H9 (cell line): Measurements from ENCODE around the gene CAMK2N2. TPM values are rescaled to one million over a fixed set of nuclear protein-coding genes. Genes with fewer than 3 reads are reported as not detected.
A peak's percentile ranks its signal among the peaks of the same experiment; 100 is the strongest.

Experiments used
- DNase-seq: peaks from one replicate; pipeline ENCODE4 v3.0.0-alpha.2; 2017
- H2AFZ ChIP-seq: one replicate; pipeline ENCODE4 v1.6.1; 2013; ENCODE audit warnings: mild to moderate bottlenecking, low read length, control low read depth, moderate library complexity
- H2AK5ac ChIP-seq: 2 replicates; pipeline ENCODE4 v1.6.1; 2013; ENCODE audit warnings: low read length, control low read depth, mixed read lengths; ENCODE audit not compliant: insufficient read length
- H2BK120ac ChIP-seq: one replicate; pipeline ENCODE4 v1.6.1; 2013; ENCODE audit warnings: low read depth, mild to moderate bottlenecking, low read length, control low read depth, inconsistent platforms; ENCODE audit not compliant: poor library complexity, severe bottlenecking
- H2BK12ac ChIP-seq: 2 replicates; pipeline ENCODE4 v1.6.1; 2013; ENCODE audit warnings: low read length, control low read depth, mixed read lengths, low read depth; ENCODE audit not compliant: insufficient read length
- H2BK15ac ChIP-seq: 2 replicates; pipeline ENCODE4 v1.6.1; 2013; ENCODE audit warnings: low read depth, low read length, control low read depth
- H2BK20ac ChIP-seq: one replicate; pipeline ENCODE4 v1.6.1; 2013; ENCODE audit warnings: low read depth, mild to moderate bottlenecking, low read length, control low read depth, inconsistent platforms; ENCODE audit not compliant: poor library complexity, severe bottlenecking
- H2BK5ac ChIP-seq: 2 replicates; pipeline ENCODE4 v1.6.1; 2013; ENCODE audit warnings: low read length, control low read depth, mixed read lengths; ENCODE audit not compliant: insufficient read length
- H3K14ac ChIP-seq: 2 replicates; pipeline ENCODE4 v1.6.1; 2013; ENCODE audit warnings: low read length, control low read depth; ENCODE audit not compliant: insufficient read depth
- H3K18ac ChIP-seq: 2 replicates; pipeline ENCODE4 v1.6.1; 2013; ENCODE audit warnings: low read depth, mild to moderate bottlenecking, mixed read lengths, low read length, control low read depth; ENCODE audit not compliant: insufficient read length
- H3K23ac ChIP-seq: 2 replicates; pipeline ENCODE4 v1.6.1; 2013; ENCODE audit warnings: low read length, control low read depth, mixed read lengths, low read depth; ENCODE audit not compliant: insufficient read length
- H3K23me2 ChIP-seq: 2 replicates; pipeline ENCODE4 v1.6.1; 2013; ENCODE audit warnings: low read depth, mild to moderate bottlenecking, mixed read lengths, low read length, control low read depth; ENCODE audit not compliant: insufficient read length, poor library complexity, severe bottlenecking
- H3K27ac ChIP-seq: 2 replicates; pipeline ENCODE4 v1.5.1; 2013; ENCODE audit warnings: low read length, control low read depth, mixed read lengths, low read depth; ENCODE audit not compliant: insufficient read length
- H3K27me3 ChIP-seq: 2 replicates; pipeline ENCODE4 v1.6.1; 2013; ENCODE audit warnings: low read length, control low read depth, inconsistent platforms; ENCODE audit not compliant: insufficient read depth
- H3K4ac ChIP-seq: 2 replicates; pipeline ENCODE4 v1.6.1; 2013; ENCODE audit warnings: low read depth, mild to moderate bottlenecking, control low read depth, inconsistent platforms, low read length, moderate library complexity
- H3K4me1 ChIP-seq: 2 replicates; pipeline ENCODE4 v1.6.1; 2013; ENCODE audit warnings: low read length, control low read depth, inconsistent platforms; ENCODE audit not compliant: insufficient read depth
- H3K4me2 ChIP-seq: 2 replicates; pipeline ENCODE4 v1.6.1; 2013; ENCODE audit warnings: low read length, control low read depth, mixed read lengths; ENCODE audit not compliant: insufficient read length, insufficient read depth
- H3K56ac ChIP-seq: 2 replicates; pipeline ENCODE4 v1.6.1; 2013; ENCODE audit warnings: low read depth, mild to moderate bottlenecking, mixed read lengths, low read length, control low read depth; ENCODE audit not compliant: insufficient read length
- H3K79me1 ChIP-seq: 2 replicates; pipeline ENCODE4 v1.6.1; 2013; ENCODE audit warnings: low read depth, mild to moderate bottlenecking, moderate library complexity, low read length, control low read depth, inconsistent platforms; ENCODE audit not compliant: insufficient read depth, poor library complexity, severe bottlenecking
- H3K79me2 ChIP-seq: 2 replicates; pipeline ENCODE4 v1.6.1; 2013; ENCODE audit warnings: low read length, control low read depth, inconsistent platforms; ENCODE audit not compliant: insufficient read depth
- H3K9ac ChIP-seq: 2 replicates; pipeline ENCODE4 v1.6.1; 2013; ENCODE audit warnings: low read length, control low read depth, mixed read lengths; ENCODE audit not compliant: insufficient read length; ENCODE audit errors: extremely low read depth
- H3K9me3 ChIP-seq: one replicate; pipeline ENCODE4 v1.6.1; 2013; ENCODE audit warnings: low read depth, low read length, inconsistent platforms; ENCODE audit not compliant: control insufficient read depth
- H3T11ph ChIP-seq: one replicate; pipeline ENCODE4 v1.6.1; 2013; ENCODE audit warnings: mild to moderate bottlenecking, low read length, control low read depth, inconsistent platforms
- H4K20me1 ChIP-seq: one replicate; pipeline ENCODE4 v1.6.1; 2013; ENCODE audit not compliant: control insufficient read depth, insufficient read length, insufficient read depth
- H4K5ac ChIP-seq: 2 replicates; pipeline ENCODE4 v1.6.1; 2013; ENCODE audit warnings: low read depth, mild to moderate bottlenecking, mixed read lengths, low read length, control low read depth; ENCODE audit not compliant: insufficient read length
- H4K8ac ChIP-seq: replicated peaks from 2 replicates; pipeline ENCODE4 v1.6.1; 2013; ENCODE audit warnings: low read length, control low read depth, mixed read lengths, low read depth; ENCODE audit not compliant: insufficient read length
- H4K91ac ChIP-seq: 2 replicates; pipeline ENCODE4 v1.6.1; 2013; ENCODE audit warnings: low read depth, mild to moderate bottlenecking, moderate library complexity, mixed read lengths, low read length, control low read depth; ENCODE audit not compliant: insufficient read length
- H3K27ac Mint-ChIP-seq, 3 experiments: 2 replicates in 2 of 3; 3 replicates in 1 of 3; pipeline ENCODE4 v1.8.0; 2020 to 2021; ENCODE audit warnings: mixed read lengths in 3 of 3, mild to moderate bottlenecking in 1 of 3, moderate library complexity in 1 of 3
- H3K27me3 Mint-ChIP-seq: 2 replicates; pipeline ENCODE4 v1.8.0; 2021; ENCODE audit warnings: low read depth, mild to moderate bottlenecking, moderate library complexity, mixed read lengths
- H3K36me3 Mint-ChIP-seq, 3 experiments: 2 replicates in 2 of 3; 3 replicates in 1 of 3; pipeline ENCODE4 v1.8.0; 2020 to 2021; ENCODE audit warnings: low read depth in 3 of 3, mixed read lengths in 3 of 3; ENCODE audit not compliant: insufficient read depth in 1 of 3
- H3K4me1 Mint-ChIP-seq, 2 experiments: 2 replicates each; pipeline ENCODE4 v1.8.0; 2020; ENCODE audit warnings: mixed read lengths in 2 of 2
- H3K4me3 Mint-ChIP-seq, 2 experiments: 2 replicates in 1 of 2; 3 replicates in 1 of 2; pipeline ENCODE4 v1.8.0; 2020 to 2021; ENCODE audit warnings: mild to moderate bottlenecking in 2 of 2, mixed read lengths in 2 of 2, moderate library complexity in 1 of 2
- H3K9me3 Mint-ChIP-seq, 2 experiments: 2 replicates in 1 of 2; 3 replicates in 1 of 2; pipeline ENCODE4 v1.8.0; 2020; ENCODE audit warnings: mild to moderate bottlenecking in 2 of 2, mixed read lengths in 2 of 2, moderate library complexity in 1 of 2
- WGBS: extraction: QIAGEN DNeasy Blood & Tissue Kit; methylation state at CpG from one replicate; pipeline ENCODE4 v1.1.7; 2013; ENCODE audit warnings: missing lambda C conversion rate, low lambda C conversion rate, mixed read lengths; ENCODE audit not compliant: insufficient read length; ENCODE audit errors: extremely low coverage; 5-methylcytosine and 5-hydroxymethylcytosine counted together
- total RNA-seq: library from RNA; stranded (reverse); gene quantifications from 2 replicates; pipeline ENCODE4 v1.2.1, GENCODE V29; 2021
- TF ChIP-seq, protein P1 (sequence below): fragments of 200-600 bp; sonication (generic); conservative IDR thresholded peaks from 3 replicates; pipeline ENCODE4 v1.8.0; 2021; ENCODE audit warnings: antibody characterized with exemption, mild to moderate bottlenecking

CAMK2N2 gene
- total RNA-seq, 1 experiment from 2014 or later = 12.6 TPM

DNA sequence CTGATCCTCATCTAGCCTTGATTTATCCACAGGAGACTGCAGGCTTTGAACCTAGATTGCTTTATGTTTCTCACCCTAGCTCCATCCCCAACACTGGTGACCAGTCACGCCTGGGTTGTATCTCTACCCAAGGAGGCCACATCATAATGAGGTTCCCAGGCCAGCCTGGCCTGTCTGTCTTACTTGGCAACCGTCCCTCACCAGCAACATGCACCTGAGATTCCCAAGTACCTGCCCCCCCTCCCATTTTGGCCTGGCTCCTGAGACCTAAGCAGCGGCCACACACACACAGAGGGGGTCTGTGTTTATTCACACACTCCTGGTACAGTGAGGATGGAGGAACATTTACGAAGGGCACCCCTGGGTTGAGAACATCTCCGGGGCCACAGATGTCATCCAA is 2.4 kb downstream of the CAMK2N2 start:
- Histone ChIP-seq H2AK5ac (no peak overlapping the region), H2BK120ac (no peak overlapping the region), H2BK15ac (no peak overlapping the region), H2BK5ac (no peak overlapping the region), H3K18ac (no peak overlapping the region), H3K14ac (no peak overlapping the region), H3K79me2 (no peaks in the 10 kb centered on the region), H3K4me2 (peak overlapping the region; percentile 21), H4K5ac (no peak overlapping the region), H3K79me1 (no peaks in the 10 kb centered on the region), H3T11ph (no peak overlapping the region), H3K27me3 (peaks cover 14% of the 10 kb centered on the region; the same call in 1 of the 2 replicates), H3K4me1 (no peaks in the 10 kb centered on the region), H3K23ac (no peak overlapping the region), H3K9me3 (no peaks in the 10 kb centered on the region), H3K27ac (no peak overlapping the region), H2AFZ (no peak overlapping the region), H3K4ac (no peak overlapping the region), H4K91ac (no peak overlapping the region), H4K8ac (no peak overlapping the region), H4K20me1 (no peaks in the 10 kb centered on the region), H3K56ac (no peak overlapping the region), H2BK20ac (no peak overlapping the region), H3K23me2 (peaks cover 21% of the 10 kb centered on the region), H3K9ac (no peak overlapping the region), H2BK12ac (no peak overlapping the region)
- Mint-ChIP-seq H3K4me3 (peak overlapping the region; percentile 62 to 68; a peak in 2 of 5 replicates), H3K27ac (no peak overlapping the region), H3K4me1 (peaks cover 19 to 21% of the 10 kb centered on the region in 2 experiments), H3K27me3 (peaks cover 59% of the 10 kb centered on the region), H3K9me3 (no peaks in the 10 kb centered on the region), H3K36me3 (peaks cover 0 to 8% (median 2%) of the 10 kb centered on the region in 3 experiments; a peak in 3 of 7 replicates)
- DNase-seq = no peak
- TF ChIP-seq, protein P1, sequence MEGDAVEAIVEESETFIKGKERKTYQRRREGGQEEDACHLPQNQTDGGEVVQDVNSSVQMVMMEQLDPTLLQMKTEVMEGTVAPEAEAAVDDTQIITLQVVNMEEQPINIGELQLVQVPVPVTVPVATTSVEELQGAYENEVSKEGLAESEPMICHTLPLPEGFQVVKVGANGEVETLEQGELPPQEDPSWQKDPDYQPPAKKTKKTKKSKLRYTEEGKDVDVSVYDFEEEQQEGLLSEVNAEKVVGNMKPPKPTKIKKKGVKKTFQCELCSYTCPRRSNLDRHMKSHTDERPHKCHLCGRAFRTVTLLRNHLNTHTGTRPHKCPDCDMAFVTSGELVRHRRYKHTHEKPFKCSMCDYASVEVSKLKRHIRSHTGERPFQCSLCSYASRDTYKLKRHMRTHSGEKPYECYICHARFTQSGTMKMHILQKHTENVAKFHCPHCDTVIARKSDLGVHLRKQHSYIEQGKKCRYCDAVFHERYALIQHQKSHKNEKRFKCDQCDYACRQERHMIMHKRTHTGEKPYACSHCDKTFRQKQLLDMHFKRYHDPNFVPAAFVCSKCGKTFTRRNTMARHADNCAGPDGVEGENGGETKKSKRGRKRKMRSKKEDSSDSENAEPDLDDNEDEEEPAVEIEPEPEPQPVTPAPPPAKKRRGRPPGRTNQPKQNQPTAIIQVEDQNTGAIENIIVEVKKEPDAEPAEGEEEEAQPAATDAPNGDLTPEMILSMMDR = no peak
- WGBS = no CpG with 5 or more reads among the region's 5 CpGs
